MM.1S (cell line): Measurements from ENCODE around the gene SERPINB7.

Experiments used
- DNase-seq: peaks from one replicate; pipeline ENCODE4 v3.0.0-alpha.2; 2015
- H2AFZ ChIP-seq: fragments of 300-600 bp; sonication (generic); 2 replicates; pipeline ENCODE4 v1.6.0; 2016; ENCODE audit warnings: antibody characterized with exemption, low read length
- H3F3A ChIP-seq: fragments of 300-600 bp; sonication (generic); 2 replicates; pipeline ENCODE4 v1.6.1; 2016; ENCODE audit warnings: mild to moderate bottlenecking, antibody characterized with exemption, low read length, moderate library complexity, mixed read lengths; ENCODE audit not compliant: insufficient read depth
- H3K27ac ChIP-seq: fragments of 300-600 bp; sonication (generic); 2 replicates; pipeline ENCODE4 v1.5.1; 2016; ENCODE audit warnings: mild to moderate bottlenecking, low read length
- H3K27me3 ChIP-seq: fragments of 300-600 bp; sonication (generic); replicated peaks from 2 replicates; pipeline ENCODE4 v1.6.0; 2016; ENCODE audit warnings: low read length; ENCODE audit not compliant: insufficient read depth
- H3K36me3 ChIP-seq: fragments of 300-600 bp; sonication (generic); replicated peaks from 2 replicates; pipeline ENCODE4 v1.6.1; 2016; ENCODE audit warnings: mild to moderate bottlenecking, low read length, mixed read lengths; ENCODE audit not compliant: insufficient read depth
- H3K4me1 ChIP-seq: fragments of 300-600 bp; sonication (generic); 2 replicates; pipeline ENCODE4 v1.6.1; 2016; ENCODE audit warnings: low read length, mixed read lengths
- H3K4me2 ChIP-seq: fragments of 300-600 bp; sonication (generic); 2 replicates; pipeline ENCODE4 v1.6.0; 2016; ENCODE audit warnings: low read depth, low read length
- H3K4me3 ChIP-seq: fragments of 300-600 bp; sonication (generic); 2 replicates; pipeline ENCODE4 v1.5.1; 2016; ENCODE audit warnings: low read length, mixed read lengths
- H3K79me2 ChIP-seq: fragments of 300-600 bp; sonication (generic); 2 replicates; pipeline ENCODE4 v1.6.1; 2016; ENCODE audit warnings: mixed run types, low read length, mixed read lengths
- H3K9ac ChIP-seq: fragments of 300-600 bp; sonication (generic); 2 replicates; pipeline ENCODE4 v1.6.1; 2016; ENCODE audit warnings: low read length, mixed read lengths
- H3K9me2 ChIP-seq: fragments of 300-600 bp; sonication (generic); replicated peaks from 2 replicates; pipeline ENCODE4 v1.6.1; 2016; ENCODE audit warnings: mild to moderate bottlenecking, low read length, mixed read lengths; ENCODE audit not compliant: insufficient read depth
- H3K9me3 ChIP-seq: fragments of 300-600 bp; sonication (generic); replicated peaks from 2 replicates; pipeline ENCODE4 v1.6.1; 2016; ENCODE audit warnings: mild to moderate bottlenecking, low read length, mixed read lengths; ENCODE audit not compliant: insufficient read depth
- H4K20me1 ChIP-seq: fragments of 300-600 bp; sonication (generic); 2 replicates; pipeline ENCODE4 v1.6.1; 2016; ENCODE audit warnings: mild to moderate bottlenecking, low read length, moderate library complexity, mixed read lengths; ENCODE audit not compliant: insufficient read depth
- CTCF ChIP-seq: fragments of 300-600 bp; sonication (generic); IDR thresholded peaks from 2 replicates; pipeline ENCODE4 v1.5.1; 2016; ENCODE audit warnings: antibody characterized with exemption, low read length, mixed read lengths
- EZH2 ChIP-seq: fragments of 300-600 bp; sonication (generic); optimal IDR thresholded peaks from 2 replicates; pipeline ENCODE3; 2017; ENCODE audit warnings: low read depth, mild to moderate bottlenecking, antibody characterized with exemption, low read length, mixed read lengths
- EZH2phosphoT487 ChIP-seq: fragments of 300-600 bp; sonication (generic); IDR thresholded peaks from 2 replicates; pipeline ENCODE4 v1.6.1; 2018; ENCODE audit warnings: antibody characterized with exemption, low read length

Gene SERPINB7

GRCh38 chr18:63749489-63749888, 25.7 kb upstream of the SERPINB7 start:
- TF ChIP-seq EZH2 = no peak
- TF ChIP-seq EZH2phosphoT487 = no peak
- no peak for TF ChIP-seq CTCF
- DNase-seq = no peak
- Histone ChIP-seq H3K9ac (no peak overlapping the region), H3F3A (no peaks in the 10 kb centered on the region), H4K20me1 (no peaks in the 10 kb centered on the region), H3K9me3 (no peaks in the 10 kb centered on the region), H3K36me3 (no peaks in the 10 kb centered on the region), H3K4me1 (no peaks in the 10 kb centered on the region), H3K27ac (no peak overlapping the region), H3K4me3 (no peak overlapping the region), H3K27me3 (no peaks in the 10 kb centered on the region), H2AFZ (no peak overlapping the region), H3K9me2 (no peaks in the 10 kb centered on the region), H3K79me2 (no peaks in the 10 kb centered on the region), H3K4me2 (no peak overlapping the region)

GRCh38 chr18:63752636-63753035, 22.6 kb upstream of the SERPINB7 start:
- Histone ChIP-seq H3K4me3 (no peak overlapping the region), H3K36me3 (no peaks in the 10 kb centered on the region), H3K79me2 (no peaks in the 10 kb centered on the region), H3K4me1 (no peaks in the 10 kb centered on the region), H3K9me3 (no peaks in the 10 kb centered on the region), H3K9ac (no peak overlapping the region), H3K4me2 (no peak overlapping the region), H3K27me3 (no peaks in the 10 kb centered on the region), H4K20me1 (no peaks in the 10 kb centered on the region), H3K27ac (no peak overlapping the region), H3F3A (no peaks in the 10 kb centered on the region), H3K9me2 (no peaks in the 10 kb centered on the region), H2AFZ (no peak overlapping the region)
- no peak for TF ChIP-seq CTCF
- no peak for TF ChIP-seq EZH2
- TF ChIP-seq EZH2phosphoT487 = no peak
- no peak for DNase-seq

DNA sequence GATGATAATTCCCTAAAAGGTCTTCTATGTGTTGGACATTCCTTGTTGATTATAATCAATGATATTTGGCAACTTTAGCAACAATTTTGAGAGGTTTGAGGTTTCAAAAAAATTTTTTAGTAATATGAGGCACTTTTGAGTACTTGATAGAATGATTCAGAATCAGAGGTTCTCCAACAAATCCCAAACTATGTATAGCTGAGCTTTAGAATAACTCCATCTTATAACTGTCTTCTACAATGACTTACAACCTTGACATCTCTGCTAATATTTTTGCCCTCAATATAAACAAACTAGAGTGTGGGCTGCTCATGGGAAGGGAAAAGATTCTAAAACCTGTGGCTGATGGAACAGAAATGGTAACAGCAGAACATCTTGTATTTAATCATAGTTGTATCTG, 21.5 kb upstream of the SERPINB7 start:
- DNase-seq = no peak
- H3K4me3 ChIP-seq = no peak overlapping the region
- no peaks in the 10 kb centered on the region for H3K79me2 ChIP-seq
- H3K4me2 ChIP-seq = no peak overlapping the region
- no peaks in the 10 kb centered on the region for H3K9me2 ChIP-seq
- H2AFZ ChIP-seq = no peak overlapping the region
- no peaks in the 10 kb centered on the region for H3F3A ChIP-seq
- H3K36me3 ChIP-seq = no peaks in the 10 kb centered on the region
- H4K20me1 ChIP-seq = no peaks in the 10 kb centered on the region
- H3K27me3 ChIP-seq = no peaks in the 10 kb centered on the region
- no peaks in the 10 kb centered on the region for H3K9me3 ChIP-seq
- H3K9ac ChIP-seq = no peak overlapping the region
- no peaks in the 10 kb centered on the region for H3K4me1 ChIP-seq
- no peak overlapping the region for H3K27ac ChIP-seq
- TF ChIP-seq EZH2phosphoT487 (no peak), CTCF (no peak), EZH2 (no peak)
